ENCODE results near the gene MADCAM1.

MADCAM1 gene

DNA sequence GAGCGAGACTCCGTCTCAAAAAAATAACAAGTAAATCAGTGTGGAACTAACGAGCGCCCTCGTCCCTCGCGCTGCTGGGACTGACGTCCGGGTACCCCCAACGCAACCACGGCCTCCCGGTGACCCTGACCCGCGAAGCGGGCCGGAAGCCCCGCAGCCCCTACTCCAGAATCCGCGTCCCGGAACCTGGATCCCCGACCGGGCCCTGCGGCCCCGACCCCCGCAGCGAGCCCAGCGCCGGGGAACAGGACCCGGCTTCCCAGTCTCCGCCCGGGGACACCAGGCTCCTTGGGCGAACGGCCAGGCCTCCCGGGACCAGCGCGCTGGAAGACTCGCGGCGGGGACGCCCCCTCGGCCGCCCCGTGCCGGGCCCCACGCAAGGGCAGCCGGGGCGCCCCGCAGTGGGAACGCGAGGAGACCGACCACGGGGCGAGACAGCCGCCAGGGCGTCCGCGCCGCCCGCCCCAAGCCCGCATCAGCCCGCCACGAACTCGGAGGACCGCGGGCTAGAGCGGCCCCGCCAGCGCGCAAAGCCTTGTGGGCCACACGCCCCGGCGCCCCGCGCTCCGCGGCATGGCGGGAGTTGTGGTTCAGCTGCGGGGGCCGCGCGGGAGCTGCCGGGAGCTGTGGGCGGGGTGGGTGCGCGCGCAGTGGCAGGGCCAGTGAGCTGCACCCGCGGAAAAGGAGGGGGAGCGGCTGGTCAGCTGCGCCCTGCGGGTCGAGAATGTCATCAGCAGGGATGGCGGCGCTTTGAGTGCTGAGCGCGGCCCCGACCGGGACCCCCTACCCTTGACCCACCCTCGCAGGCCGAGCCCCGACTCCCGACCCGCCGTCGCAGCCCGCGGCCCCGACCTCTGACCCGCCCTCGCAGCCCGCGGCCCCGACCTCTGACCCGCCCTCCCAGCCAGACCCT, 7.5 kb upstream of the MADCAM1 start:
- peak; percentile 82 to 93 for DNase-seq (ENCODE audit: low read depth in 2 of 2)

- no peak for DNase-seq (ENCODE audit: low read depth in 2 of 2)
Measured at GRCh38 chr19:489418-490196, 6.7 kb upstream of the MADCAM1 start.

- no peak for DNase-seq (ENCODE audit: low read depth in 2 of 2)
Measured at GRCh38 chr19:491146-491741, 5.0 kb upstream of the MADCAM1 start.

GRCh38 chr19:492091-492531, 4.2 kb upstream of the MADCAM1 start:
- DNase-seq (ENCODE audit: low read depth in 2 of 2): no peak

GRCh38 chr19:493391-494170, 2.7 kb upstream of the MADCAM1 start:
- DNase-seq (ENCODE audit: low read depth in 2 of 2): no peak

GRCh38 chr19:494171-495080, 1.9 kb upstream of the MADCAM1 start:
- DNase-seq (ENCODE audit: low read depth in 2 of 2): no peak

DNA sequence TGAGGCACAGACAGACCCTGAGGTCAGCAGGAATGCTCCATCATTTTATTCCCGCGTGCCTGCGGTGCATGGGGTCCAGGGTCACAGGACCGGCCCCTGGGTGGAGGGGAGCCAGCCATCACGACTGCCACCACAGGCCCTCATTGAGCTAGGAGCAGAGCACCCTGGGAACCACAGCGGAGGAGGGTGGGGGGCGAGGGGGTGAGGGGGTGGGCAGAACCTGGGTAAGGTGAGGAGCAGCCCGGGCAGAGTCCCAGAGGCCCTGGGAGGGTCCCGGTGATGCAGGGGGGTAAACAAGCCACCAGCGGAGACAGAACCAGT, 1.2 kb upstream of the MADCAM1 start:
- DNase-seq (ENCODE audit: low read depth in 2 of 2): no peak

GRCh38 chr19:495402-496111, 729 bp upstream of the MADCAM1 start:
- no peak for DNase-seq (ENCODE audit: low read depth in 2 of 2)

DNA sequence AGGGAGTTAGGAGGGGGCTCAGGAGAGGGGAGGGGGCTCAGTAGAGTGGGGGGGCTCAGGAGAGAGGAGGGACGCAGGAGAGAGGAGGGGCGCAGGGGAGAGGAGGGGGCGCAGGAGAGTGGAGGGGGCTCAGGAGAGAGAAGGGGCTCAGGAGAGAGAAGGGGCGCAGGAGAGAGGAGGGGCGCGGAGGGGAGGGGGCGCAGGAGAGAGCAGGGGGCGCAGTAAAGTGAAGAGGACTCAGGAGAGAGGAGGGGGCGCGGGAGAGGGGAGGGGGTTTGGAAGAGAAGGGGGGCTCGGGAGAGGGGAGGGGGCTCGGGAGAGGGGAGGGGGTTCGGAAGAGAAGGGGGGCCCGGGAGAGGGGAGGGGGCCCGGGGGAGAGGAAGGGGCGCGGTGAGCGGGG, 700 bp downstream of the MADCAM1 start:
- no peak for DNase-seq (ENCODE audit: low read depth in 2 of 2)

DNA sequence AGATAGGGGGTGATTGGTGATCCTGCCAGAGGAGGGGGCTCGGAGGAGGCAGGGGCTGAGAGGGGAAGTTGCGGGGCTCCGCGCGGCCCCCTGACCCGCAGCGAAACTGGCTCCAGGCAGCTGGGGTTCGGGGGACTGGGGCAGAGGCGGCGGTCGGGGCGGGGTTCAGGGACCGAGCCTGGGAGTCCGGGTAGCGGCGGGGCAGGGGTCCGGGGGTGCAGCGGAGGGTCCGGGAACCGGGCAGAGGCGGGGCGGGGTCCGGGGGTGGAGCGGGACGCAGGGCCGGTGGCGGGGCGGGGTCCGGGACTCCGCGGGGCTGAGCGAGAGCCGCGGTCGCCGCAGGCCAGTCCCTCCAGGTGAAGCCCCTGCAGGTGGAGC, 1.2 kb downstream of the MADCAM1 start:
- no peak for DNase-seq (ENCODE audit: low read depth in 2 of 2)

- no peak for DNase-seq (ENCODE audit: low read depth in 2 of 2)
Measured at GRCh38 chr19:497869-498510, 1.7 kb downstream of the MADCAM1 start.

GRCh38 chr19:498511-498891, 2.2 kb downstream of the MADCAM1 start:
- no peak for DNase-seq (ENCODE audit: low read depth in 2 of 2)

- DNase-seq (ENCODE audit: low read depth in 2 of 2): no peak
Measured at GRCh38 chr19:498977-499623, 2.8 kb downstream of the MADCAM1 start.

- DNase-seq (ENCODE audit: low read depth in 2 of 2): no peak
Measured at GRCh38 chr19:501646-502045, 5.4 kb downstream of the MADCAM1 start.

GRCh38 chr19:504616-505015, 8.3 kb downstream of the MADCAM1 start:
- DNase-seq (ENCODE audit: low read depth in 2 of 2): no peak

- DNase-seq (ENCODE audit: low read depth in 2 of 2): peak; percentile 71 to 84
Measured at GRCh38 chr19:506404-507285, 10.4 kb downstream of the MADCAM1 start.

DNA sequence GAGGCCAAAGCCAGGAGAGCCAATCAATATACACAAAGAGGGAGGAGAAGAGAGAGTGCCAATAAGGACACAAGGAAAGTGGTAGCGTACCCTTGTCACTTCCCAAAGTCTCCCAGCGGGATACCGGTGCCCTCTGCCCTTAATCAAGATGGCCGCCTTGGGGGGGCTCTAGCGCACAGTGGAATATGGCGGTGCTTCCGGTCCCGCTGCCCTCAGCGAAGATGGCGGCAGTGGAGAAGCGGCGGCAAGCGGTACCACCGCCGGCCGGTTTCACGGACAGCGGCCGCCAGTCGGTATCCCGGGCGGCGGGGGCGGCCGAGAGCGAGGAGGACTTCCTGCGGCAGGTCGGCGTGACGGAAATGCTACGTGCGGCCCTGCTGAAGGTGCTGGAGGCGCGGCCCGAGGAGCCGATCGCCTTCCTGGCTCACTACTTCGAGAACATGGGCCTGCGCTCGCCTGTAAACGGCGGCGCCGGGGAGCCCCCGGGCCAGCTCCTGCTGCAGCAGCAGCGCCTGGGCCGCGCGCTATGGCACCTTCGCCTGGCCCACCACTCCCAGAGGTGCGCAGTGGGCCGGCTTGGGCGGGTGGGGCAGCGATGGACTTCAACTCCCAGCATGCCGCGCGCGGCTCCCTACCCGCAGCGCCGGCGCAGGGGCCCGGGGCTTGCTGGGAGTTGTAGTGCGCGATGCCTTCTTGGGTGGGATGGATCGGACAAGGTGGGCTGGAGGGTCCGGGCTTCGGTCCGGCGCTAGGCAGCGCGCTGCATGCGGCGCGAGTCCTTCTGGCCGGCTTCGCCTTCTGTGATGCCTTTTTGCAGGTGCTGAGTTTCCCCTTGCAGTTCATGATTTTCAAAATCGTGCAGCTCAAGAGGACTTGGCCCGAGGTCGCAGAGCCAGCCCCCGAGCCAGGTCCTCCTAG, 11.3 kb downstream of the MADCAM1 start, which contains the start of gene TPGS1:
Gene TPGS1, plus strand, starts transcription at position 212 of the 918 bp plus-strand sequence. Its CDS starts 10 bp downstream, at position 222.
- peak; percentile 58 to 65 for DNase-seq (ENCODE audit: low read depth in 2 of 2)

Data from stimulated activated CD4-positive, alpha-beta T cell treated with anti-CD3 and anti-CD28 coated beads, Interleukin-1b, Interleukin-23, amount 100 ng/mL, for 1 hour (primary cell).